Naive B cell (primary cell): ENCODE data around the gene SERPINE1. TPM values are rescaled to one million over a fixed set of nuclear protein-coding genes. Genes with fewer than 3 reads are reported as not detected.
A peak's percentile ranks its signal among the peaks of the same experiment; 100 is the strongest.

Experiments
- ATAC-seq, 2 donors: fragments of 150-1000 bp; cut with Tn5 transposase; 2 replicates each; pipeline ENCODE4 v1.10.0; 2021; ENCODE audit warnings: low read depth in 2 of 2, mild to moderate bottlenecking in 2 of 2, moderate library complexity in 2 of 2
- DNase-seq: peaks from one replicate; pipeline ENCODE4 v3.0.0; 2022
- H3K27ac Mint-ChIP-seq, 6 donors: one replicate each; pipeline ENCODE4 v1.8.0; 2020 to 2022; ENCODE audit warnings: mild to moderate bottlenecking in 6 of 6, mixed read lengths in 6 of 6, moderate library complexity in 5 of 6, inconsistent platforms in 2 of 6
- H3K27me3 Mint-ChIP-seq, 3 donors: one replicate each; pipeline ENCODE4 v1.8.0; 2021 to 2022; ENCODE audit warnings: mixed read lengths in 3 of 3, mild to moderate bottlenecking in 1 of 3
- H3K36me3 Mint-ChIP-seq, 2 donors: one replicate each; pipeline ENCODE4 v1.8.0; 2020 to 2022; ENCODE audit warnings: mixed read lengths in 2 of 2, inconsistent platforms in 1 of 2, mild to moderate bottlenecking in 1 of 2
- H3K4me1 Mint-ChIP-seq, 3 donors: one replicate each; pipeline ENCODE4 v1.8.0; 2020 to 2022; ENCODE audit warnings: mixed read lengths in 3 of 3, inconsistent platforms in 1 of 3, mild to moderate bottlenecking in 1 of 3, moderate library complexity in 1 of 3
- H3K4me3 Mint-ChIP-seq, 8 donors: one replicate each; pipeline ENCODE4 v1.8.0; 2020 to 2022; ENCODE audit warnings: mild to moderate bottlenecking in 8 of 8, mixed read lengths in 8 of 8, moderate library complexity in 8 of 8, inconsistent platforms in 2 of 8
- H3K9me3 Mint-ChIP-seq, 7 donors: one replicate each; pipeline ENCODE4 v1.8.0; 2020 to 2022; ENCODE audit warnings: mixed read lengths in 7 of 7, mild to moderate bottlenecking in 5 of 7, inconsistent platforms in 2 of 7, moderate library complexity in 1 of 7
- polyA plus RNA-seq, 6 donors: library from polyadenylated mRNA; unstranded; fragments of 300-500 nt; fragmentation: Illumina TruSeq; gene quantifications; one replicate each; pipeline ENCODE4 v1.2.3, GENCODE V29; 2021; ENCODE audit warnings: low read depth in 6 of 6

SERPINE1 gene
- polyA plus RNA-seq, 6 donors from 2014 or later = 0.44 TPM; not detected in 5

DNA sequence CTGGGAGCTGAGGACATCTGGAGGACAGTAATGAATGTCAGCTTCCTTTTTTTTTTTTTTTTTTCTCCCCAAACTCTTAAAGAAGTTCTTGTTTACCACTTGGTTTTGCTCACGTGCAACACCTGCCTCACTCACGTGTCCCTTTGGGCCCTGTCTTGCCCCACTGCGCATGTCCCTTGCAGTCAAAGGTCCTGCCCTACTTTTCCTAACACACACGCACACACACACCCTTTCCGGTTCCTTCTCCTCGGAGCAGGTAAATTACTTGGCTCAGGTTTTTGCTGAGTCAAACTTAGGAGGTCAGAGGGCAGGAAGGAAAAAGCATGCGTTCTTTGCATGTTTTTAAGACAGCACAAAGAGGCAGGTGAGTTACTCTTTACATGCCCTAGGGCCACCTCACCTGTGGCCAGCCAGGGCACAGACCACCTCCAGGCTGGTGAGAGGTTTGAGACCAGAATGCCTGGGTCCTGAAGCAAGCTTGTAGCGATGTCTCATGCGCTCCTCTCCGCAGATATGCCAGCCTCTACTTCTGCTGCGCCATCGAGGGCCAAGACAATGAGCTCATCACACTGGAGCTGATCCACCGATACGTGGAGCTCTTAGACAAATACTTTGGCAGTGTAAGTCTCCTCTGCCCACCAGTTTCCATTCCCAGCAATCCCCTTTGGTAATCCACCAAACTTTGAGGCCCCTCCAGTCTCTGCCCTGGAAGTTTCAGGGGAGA lies 30.1 kb downstream of the SERPINE1 start:
- Mint-ChIP-seq H3K9me3 (peaks cover 0 to 1% (median 0%) of the 10 kb centered on the region in 7 donors), H3K27me3 (no peaks in the 10 kb centered on the region), H3K4me1 (peaks cover 13 to 22% (median 20%) of the 10 kb centered on the region in 3 donors), H3K27ac (peak overlapping the region in 1 of 6 donors; percentile 85), H3K36me3 (peaks cover 0 to 13% of the 10 kb centered on the region in 2 donors), H3K4me3 (peak overlapping the region in 2 of 8 donors; percentile 37 to 75)
- DNase-seq (no peak), ATAC-seq (no peak)

GRCh38 chr7:101159696-101160674 lies 33.1 kb downstream of the SERPINE1 start:
- Mint-ChIP-seq H3K4me1 (peaks cover 12 to 24% (median 23%) of the 10 kb centered on the region in 3 donors), H3K36me3 (peaks cover 0 to 13% of the 10 kb centered on the region in 2 donors), H3K27me3 (peaks cover 0 to 9% (median 3%) of the 10 kb centered on the region in 3 donors), H3K9me3 (no peaks in the 10 kb centered on the region), H3K4me3 (peak overlapping the region in 1 of 8 donors; percentile 38), H3K27ac (peak overlapping the region in 1 of 6 donors; percentile 11)
- DNase-seq = no peak
- no peak for ATAC-seq

DNA sequence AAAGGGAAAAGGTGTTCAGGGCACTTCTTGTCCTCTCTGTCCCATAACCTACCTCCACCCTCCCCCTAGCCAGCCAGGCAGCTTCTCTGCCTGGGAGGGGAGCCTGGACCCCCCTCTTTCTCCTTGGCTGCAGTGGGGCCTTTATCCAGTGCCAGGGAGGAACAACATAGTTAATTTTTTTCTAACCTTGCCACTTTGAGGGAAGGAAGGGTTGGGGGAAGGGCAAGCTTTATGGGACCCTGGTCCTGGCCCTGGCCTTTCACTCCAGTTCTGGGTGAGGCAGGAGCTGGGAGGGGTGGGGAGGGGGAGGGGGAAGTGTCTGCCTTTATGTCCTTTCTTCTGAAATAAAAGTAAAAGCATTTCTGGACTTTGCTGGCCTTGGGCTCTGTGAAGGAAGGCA lies 34.0 kb downstream of the SERPINE1 start:
- Mint-ChIP-seq H3K9me3 (peaks cover 0 to 5% (median 2%) of the 10 kb centered on the region in 7 donors), H3K27ac (no peak overlapping the region), H3K4me3 (peak overlapping the region in 2 of 8 donors; percentile 13 to 65), H3K36me3 (peaks cover 0 to 20% of the 10 kb centered on the region in 2 donors), H3K4me1 (peaks cover 11 to 24% (median 24%) of the 10 kb centered on the region in 3 donors), H3K27me3 (peaks cover 9 to 19% (median 13%) of the 10 kb centered on the region in 3 donors)
- no peak for ATAC-seq
- no peak for DNase-seq

DNA sequence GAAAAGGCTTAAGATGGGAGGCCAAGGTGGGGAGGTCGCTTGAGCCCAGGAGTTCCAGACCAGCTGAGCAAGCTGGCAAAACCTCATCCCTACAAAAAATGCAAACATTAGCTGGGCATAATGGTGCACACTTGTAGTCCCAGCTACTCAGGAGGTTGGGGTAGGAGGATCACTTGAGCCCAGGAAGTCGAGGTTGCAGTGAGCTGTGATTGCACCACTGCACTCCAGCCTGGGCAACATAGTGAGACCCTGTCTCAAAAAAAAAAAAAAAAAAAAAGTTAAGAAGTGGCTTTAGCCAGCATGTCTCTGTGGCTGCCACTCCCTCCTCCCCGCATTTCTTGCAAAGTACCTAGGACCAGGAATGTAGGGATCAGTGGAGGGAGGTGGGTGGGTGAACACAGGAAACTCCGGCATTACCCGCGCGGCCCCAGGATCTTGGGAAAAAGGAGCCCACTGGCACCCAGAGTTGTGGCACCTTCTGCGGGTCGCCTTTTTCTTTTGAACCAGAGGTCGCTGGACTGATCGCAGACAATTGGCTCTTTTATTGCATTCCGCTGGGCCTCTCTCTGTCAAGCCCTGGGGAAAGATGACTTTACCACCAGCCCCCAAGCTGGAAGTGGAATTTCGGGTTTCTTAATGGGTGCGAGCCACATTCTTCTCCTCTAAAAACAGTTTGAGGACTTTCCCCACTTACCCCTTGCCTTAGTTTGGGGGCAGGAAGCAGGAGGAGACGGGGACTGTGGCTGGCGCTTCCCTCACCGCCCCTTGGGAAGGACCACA lies 35.0 kb downstream of the SERPINE1 start:
- Mint-ChIP-seq H3K4me1 (peaks cover 17 to 33% (median 30%) of the 10 kb centered on the region in 3 donors), H3K9me3 (peaks cover 0 to 8% (median 2%) of the 10 kb centered on the region in 7 donors), H3K36me3 (peaks cover 0 to 22% of the 10 kb centered on the region in 2 donors), H3K27ac (peak overlapping the region in 1 of 6 donors; percentile 37), H3K4me3 (peak overlapping the region; percentile 60 to 92 (median 84)), H3K27me3 (peaks cover 13 to 27% (median 19%) of the 10 kb centered on the region in 3 donors)
- ATAC-seq (no peak), DNase-seq (no peak)

DNA sequence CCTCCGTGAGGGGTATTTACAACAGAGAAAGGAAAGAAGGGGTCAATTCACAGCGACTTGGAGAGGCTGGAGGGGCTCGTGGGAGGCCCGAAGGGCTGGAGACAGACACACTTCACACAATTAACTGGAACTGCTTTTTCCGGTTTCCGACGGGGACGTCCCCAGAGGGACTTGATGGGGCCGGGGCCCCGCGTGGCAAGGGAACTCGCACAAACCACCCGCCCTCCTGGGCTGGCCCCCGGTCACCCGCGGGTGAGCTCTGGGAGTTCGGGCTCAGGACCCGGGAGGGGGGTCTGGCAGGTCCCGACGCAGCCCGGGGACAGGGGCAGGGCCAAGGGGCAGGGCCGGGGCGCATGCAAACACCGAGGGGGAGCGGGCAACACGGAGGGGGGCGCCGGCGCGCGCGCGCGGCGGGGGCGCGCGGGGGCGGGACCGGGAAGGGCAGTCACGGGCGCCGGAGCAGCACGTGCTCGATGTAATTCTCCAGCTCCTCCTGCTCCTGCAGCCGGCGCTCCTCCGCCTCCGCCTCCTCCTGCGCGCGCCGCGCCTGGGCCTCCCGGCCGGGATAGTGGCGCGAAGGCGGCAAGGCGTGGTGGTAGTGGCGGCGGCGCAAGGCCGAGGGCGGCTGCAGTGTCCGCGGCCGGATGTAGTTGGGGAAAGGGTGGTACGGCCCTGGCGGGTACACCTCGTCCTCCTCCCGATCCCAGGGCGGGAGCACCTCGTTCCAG lies 35.8 kb downstream of the SERPINE1 start:
- ATAC-seq (no peak), DNase-seq (no peak)
- peak overlapping the region; percentile 78 to 92 (median 84) for H3K4me3 Mint-ChIP-seq
- H3K36me3 Mint-ChIP-seq = peaks cover 0 to 22% of the 10 kb centered on the region in 2 donors
- peak overlapping the region in 2 of 6 donors; percentile 37 to 63 for H3K27ac Mint-ChIP-seq
- H3K4me1 Mint-ChIP-seq = peaks cover 21 to 37% (median 36%) of the 10 kb centered on the region in 3 donors
- H3K27me3 Mint-ChIP-seq = peaks cover 22 to 36% (median 27%) of the 10 kb centered on the region in 3 donors
- peaks cover 0 to 8% (median 2%) of the 10 kb centered on the region in 7 donors for H3K9me3 Mint-ChIP-seq

DNA sequence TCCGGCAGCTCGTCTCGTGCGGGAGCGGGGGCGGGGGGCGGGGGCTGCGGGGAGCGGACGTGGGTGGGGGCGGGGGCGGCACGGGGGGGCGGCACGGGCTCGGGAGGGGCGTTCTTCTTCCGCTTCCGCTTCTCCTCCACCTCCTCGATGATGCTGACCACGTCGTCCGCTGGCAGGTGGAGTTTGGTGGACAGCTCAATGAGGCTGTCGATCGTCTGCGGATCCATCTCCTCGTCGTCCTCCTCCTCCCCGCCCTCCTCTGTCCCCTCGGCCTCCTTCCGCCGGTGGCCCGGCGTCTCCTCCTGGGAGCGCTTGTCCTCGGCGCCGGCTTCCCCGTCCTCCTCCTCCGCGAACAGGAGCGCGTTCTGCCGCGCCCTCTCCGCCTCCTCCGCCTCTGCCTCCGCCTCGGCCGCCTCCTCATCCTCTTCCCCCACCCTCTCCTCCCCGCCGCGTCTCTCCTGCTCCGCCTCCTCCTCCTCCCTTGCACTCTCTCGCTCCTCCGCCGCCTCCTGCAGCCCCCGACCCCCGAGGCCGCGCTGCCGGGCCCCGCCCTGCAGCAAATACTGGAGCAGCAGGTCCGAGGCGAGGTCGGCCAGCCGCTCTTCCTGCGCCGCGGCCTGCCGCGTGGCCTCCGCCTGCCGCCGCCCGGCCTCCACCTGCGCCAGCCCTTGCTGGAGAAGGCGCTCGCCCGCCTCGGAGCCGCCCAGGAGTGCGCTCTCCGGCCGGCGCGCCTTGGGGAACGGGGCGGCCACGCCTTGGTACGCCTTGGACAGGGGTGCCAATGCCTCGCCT lies 36.6 kb downstream of the SERPINE1 start:
- H3K27me3 Mint-ChIP-seq = peaks cover 29 to 43% (median 35%) of the 10 kb centered on the region in 3 donors
- DNase-seq (no peak), ATAC-seq (no peak)
- H3K4me1 Mint-ChIP-seq = peaks cover 25 to 41% (median 38%) of the 10 kb centered on the region in 3 donors
- H3K36me3 Mint-ChIP-seq = peaks cover 0 to 25% of the 10 kb centered on the region in 2 donors
- H3K27ac Mint-ChIP-seq = no peak overlapping the region
- H3K9me3 Mint-ChIP-seq = peaks cover 0 to 8% (median 2%) of the 10 kb centered on the region in 7 donors
- peak overlapping the region; percentile 79 to 92 (median 85) for H3K4me3 Mint-ChIP-seq

GRCh38 chr7:101164071-101164840 lies 37.4 kb downstream of the SERPINE1 start:
- Mint-ChIP-seq H3K27me3 (peaks cover 35 to 51% (median 42%) of the 10 kb centered on the region in 3 donors), H3K4me3 (peak overlapping the region; percentile 70 to 86 (median 82)), H3K36me3 (peaks cover 0 to 30% of the 10 kb centered on the region in 2 donors), H3K9me3 (peaks cover 0 to 9% (median 2%) of the 10 kb centered on the region in 7 donors), H3K4me1 (peaks cover 31 to 46% (median 39%) of the 10 kb centered on the region in 3 donors), H3K27ac (peak overlapping the region in 2 of 6 donors; percentile 30 to 97)
- no peak for DNase-seq
- no peak for ATAC-seq

DNA sequence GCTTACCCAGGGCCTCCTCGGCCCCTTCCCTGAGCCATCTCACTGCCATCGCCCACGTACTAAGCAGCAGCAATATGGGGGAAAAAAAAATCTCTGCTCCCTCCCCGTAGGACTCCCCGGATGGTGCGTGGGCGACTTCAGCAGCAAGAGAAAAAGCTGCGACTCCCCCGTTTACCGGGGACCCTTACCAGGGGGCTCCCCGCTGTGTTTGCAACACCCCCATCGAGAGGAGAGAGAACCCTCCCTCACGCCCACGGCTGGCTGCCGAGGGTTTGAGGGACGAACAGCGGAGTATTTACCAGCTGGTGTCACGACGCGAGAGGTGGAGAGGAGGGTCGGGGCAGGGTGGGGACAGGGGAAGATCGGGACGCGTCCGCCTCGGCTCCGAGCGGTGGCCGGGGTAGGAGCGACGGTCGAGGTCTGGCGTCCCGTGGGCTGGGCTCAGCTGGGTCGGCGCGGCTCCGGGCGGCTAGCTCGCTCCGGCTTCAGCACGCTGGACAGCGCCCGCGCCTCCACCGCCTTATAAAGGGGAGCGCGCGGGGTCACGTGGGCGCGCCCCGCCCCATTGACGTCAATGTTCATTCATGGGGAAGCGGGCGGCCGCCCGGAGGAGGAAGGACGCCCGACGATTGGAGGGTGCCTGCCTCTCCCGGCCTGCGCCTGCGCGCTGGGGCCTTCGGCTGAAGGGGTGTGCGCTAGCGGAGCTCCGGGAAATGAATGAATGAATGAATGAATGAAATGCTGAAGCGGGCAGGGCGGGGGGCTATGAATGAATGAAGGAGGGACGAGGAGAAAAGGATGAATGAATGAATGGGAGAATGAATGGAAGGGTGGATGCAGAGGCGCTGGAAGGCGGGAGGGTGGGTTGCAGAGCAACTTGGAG lies 38.4 kb downstream of the SERPINE1 start, which contains the start of gene VGF:
Gene VGF, minus strand, starts transcription at position 495 of the 883 bp plus-strand sequence. CDS start 726 bp downstream, outside the sequence.
- Mint-ChIP-seq H3K36me3 (peaks cover 0 to 26% of the 10 kb centered on the region in 2 donors), H3K27ac (peak within 1 kb of the TSS in 5 of 6 donors; percentile 90 to 100 (median 95)), H3K4me1 (peaks cover 38 to 56% (median 49%) of the 10 kb centered on the region in 3 donors), H3K27me3 (peaks cover 44 to 62% (median 53%) of the 10 kb centered on the region in 3 donors), H3K9me3 (peaks cover 0 to 10% (median 2%) of the 10 kb centered on the region in 7 donors), H3K4me3 (peak within 1 kb of the TSS; percentile 79 to 90 (median 87))
- peak; percentile 89 for DNase-seq
- ATAC-seq = peak; percentile 86 to 88

- Mint-ChIP-seq H3K9me3 (peaks cover 0 to 10% (median 2%) of the 10 kb centered on the region in 7 donors), H3K4me3 (peak overlapping the region; percentile 79 to 90 (median 87)), H3K4me1 (peaks cover 44 to 64% (median 57%) of the 10 kb centered on the region in 3 donors), H3K27me3 (peaks cover 52 to 70% (median 61%) of the 10 kb centered on the region in 3 donors), H3K36me3 (peaks cover 0 to 33% of the 10 kb centered on the region in 2 donors), H3K27ac (peak overlapping the region in 5 of 6 donors; percentile 90 to 100 (median 95))
- DNase-seq (no peak), ATAC-seq (no peak)
Observed at GRCh38 chr7:101165958-101166647, 39.2 kb downstream of the SERPINE1 start.
